HG02852 (cell line): ENCODE data around the gene SLC39A3.

ENCODE experiments used
- ATAC-seq: cut with Tn5 transposase; IDR thresholded peaks from one replicate; pipeline ENCODE4 v1.9.1; 2021; ENCODE audit warnings: mild to moderate bottlenecking, moderate library complexity; ENCODE audit not compliant: unreplicated experiment

The SLC39A3 gene

GRCh38 chr19:2768365-2769132, 28.7 kb upstream of the SLC39A3 start:
- ATAC-seq, result no peak

- ATAC-seq, result no peak
These were observed 27.9 kb upstream of the SLC39A3 start for GRCh38 chr19:2767688-2768087.

GRCh38 chr19:2766594-2767372, 27.0 kb upstream of the SLC39A3 start:
- ATAC-seq, result no peak

- no peak for ATAC-seq
These were observed 25.6 kb upstream of the SLC39A3 start for GRCh38 chr19:2765376-2765775.

GRCh38 chr19:2764945-2765344, 25.1 kb upstream of the SLC39A3 start:
- no peak for ATAC-seq

GRCh38 chr19:2763687-2764086, 23.9 kb upstream of the SLC39A3 start:
- ATAC-seq, result no peak

GRCh38 chr19:2762783-2763496, 23.1 kb upstream of the SLC39A3 start:
- ATAC-seq, result no peak

GRCh38 chr19:2761876-2762782, 22.3 kb upstream of the SLC39A3 start:
- no peak for ATAC-seq

- ATAC-seq, result no peak
These were observed 21.5 kb upstream of the SLC39A3 start for GRCh38 chr19:2761309-2761677.

GRCh38 chr19:2759965-2760364, 20.1 kb upstream of the SLC39A3 start:
- no peak for ATAC-seq

GRCh38 chr19:2759362-2759761, 19.5 kb upstream of the SLC39A3 start:
- ATAC-seq, result no peak

GRCh38 chr19:2758601-2759313, 18.9 kb upstream of the SLC39A3 start:
- no peak for ATAC-seq

- no peak for ATAC-seq
These were observed 17.4 kb upstream of the SLC39A3 start for GRCh38 chr19:2756921-2757881.

- ATAC-seq, result no peak
These were observed 16.7 kb upstream of the SLC39A3 start for GRCh38 chr19:2756477-2756876.

GRCh38 chr19:2755811-2756210, 16.0 kb upstream of the SLC39A3 start:
- no peak for ATAC-seq

GRCh38 chr19:2755448-2755705, 15.6 kb upstream of the SLC39A3 start:
- no peak for ATAC-seq

GRCh38 chr19:2754659-2755447, 15.0 kb upstream of the SLC39A3 start:
- no peak for ATAC-seq

- ATAC-seq, result no peak
These were observed 11.6 kb upstream of the SLC39A3 start for GRCh38 chr19:2751438-2751830.
